Colonic mucosa (tissue), 4 donors: Measurements from ENCODE around the gene THBS4. TPM values are rescaled to one million over a fixed set of nuclear protein-coding genes. Genes with fewer than 3 reads are reported as not detected.
"Not testable (repeated sequence)": the region's sequence is repeated elsewhere in the genome, so short reads cannot be mapped to it uniquely, and the experiment has no call there.

Experiments
- DNase-seq: peaks from one replicate; pipeline ENCODE4 v3.0.0-alpha.2; 2020
- H3K27ac ChIP-seq: fragments of 200-600 bp; one replicate; pipeline ENCODE4 v1.8.0; 2021
- H3K27me3 ChIP-seq: fragments of 200-600 bp; one replicate; pipeline ENCODE4 v1.8.0; 2021
- H3K36me3 ChIP-seq: fragments of 200-600 bp; one replicate; pipeline ENCODE4 v1.8.0; 2021
- H3K4me1 ChIP-seq: fragments of 200-600 bp; one replicate; pipeline ENCODE4 v1.8.0; 2021; ENCODE audit warnings: mild to moderate bottlenecking
- H3K4me3 ChIP-seq: fragments of 200-600 bp; one replicate; pipeline ENCODE4 v1.8.0; 2021
- H3K9ac ChIP-seq, 2 donors: one replicate each; pipeline ENCODE4 v1.7.0; 2013; ENCODE audit warnings: control low read depth in 2 of 2, low read depth in 2 of 2, low read length in 2 of 2
- H3K9me3 ChIP-seq: fragments of 200-600 bp; one replicate; pipeline ENCODE4 v1.8.0; 2021
- intact Hi-C: fragments of 100-400 bp; cut with DNase I; formaldehyde crosslinking; loops from one replicate; pipeline ENCODE4 v1.14.1; 2022
- total RNA-seq, 2 donors: library from RNA; stranded (reverse); fragmentation: NEBNext Ultra II Directional in 1 of 2; extraction: Animal tissue kit (Norgen Biotek cat#: 25700) in 1 of 2; gene quantifications; one replicate each; pipeline ENCODE4 v1.2.1, GENCODE V29; 2021
- TF ChIP-seq, protein P1 (sequence below): fragments of 200-600 bp; IDR thresholded peaks from one replicate; pipeline ENCODE4 v1.8.0; 2022; ENCODE audit warnings: antibody characterized with exemption, mild to moderate bottlenecking
- donor health status: healthy.
- donor health status: DM: no; HTN: no; CAD: no.
- donor health status: DM: no; HTN: no; CAD: no.

Gene THBS4
- total RNA-seq, 2 donors from 2014 or later, result 0.27 to 9.1 TPM

DNA sequence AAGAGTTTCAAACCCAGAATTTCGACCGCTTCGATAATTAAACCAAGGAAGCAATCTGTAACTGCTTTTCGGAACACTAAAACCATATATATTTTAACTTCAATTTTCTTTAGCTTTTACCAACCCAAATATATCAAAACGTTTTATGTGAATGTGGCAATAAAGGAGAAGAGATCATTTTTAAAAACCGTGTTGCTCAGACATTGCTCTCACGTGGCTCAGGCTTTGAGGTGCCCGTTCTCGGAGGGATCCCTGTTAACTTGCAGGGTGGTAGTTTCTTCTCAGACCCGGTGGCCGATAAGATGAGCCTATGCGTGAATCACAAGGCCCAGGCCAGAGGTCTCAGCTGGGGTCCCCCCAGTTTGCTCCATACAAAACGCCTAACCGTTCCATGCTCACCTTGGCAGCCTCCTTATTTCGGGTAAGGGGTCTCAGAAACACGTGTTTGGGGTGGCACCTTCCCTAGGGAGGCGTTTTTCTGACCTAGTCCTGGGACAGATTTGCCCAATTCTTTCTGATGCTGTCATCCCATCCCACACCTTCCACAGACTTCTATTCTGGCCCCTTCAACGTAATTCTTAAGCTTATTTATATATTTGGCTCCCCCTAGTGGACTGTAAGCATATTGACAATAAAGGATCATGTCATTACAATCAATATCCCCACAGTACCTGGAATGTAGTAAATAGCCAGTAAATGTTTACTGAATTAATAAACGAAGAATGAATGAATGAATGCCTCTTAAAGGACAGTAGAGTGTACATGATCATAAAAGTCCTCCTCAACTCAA is 48.1 kb downstream of the THBS4 start:
- H3K4me1 ChIP-seq, result no peaks in the 10 kb centered on the region
- H3K27me3 ChIP-seq, result no peaks in the 10 kb centered on the region
- peak overlapping the region in 1 of 2 donors; percentile 15 for H3K9ac ChIP-seq
- H3K36me3 ChIP-seq, result no peaks in the 10 kb centered on the region
- intact Hi-C loops, result no loop called here
- TF ChIP-seq, protein P1, sequence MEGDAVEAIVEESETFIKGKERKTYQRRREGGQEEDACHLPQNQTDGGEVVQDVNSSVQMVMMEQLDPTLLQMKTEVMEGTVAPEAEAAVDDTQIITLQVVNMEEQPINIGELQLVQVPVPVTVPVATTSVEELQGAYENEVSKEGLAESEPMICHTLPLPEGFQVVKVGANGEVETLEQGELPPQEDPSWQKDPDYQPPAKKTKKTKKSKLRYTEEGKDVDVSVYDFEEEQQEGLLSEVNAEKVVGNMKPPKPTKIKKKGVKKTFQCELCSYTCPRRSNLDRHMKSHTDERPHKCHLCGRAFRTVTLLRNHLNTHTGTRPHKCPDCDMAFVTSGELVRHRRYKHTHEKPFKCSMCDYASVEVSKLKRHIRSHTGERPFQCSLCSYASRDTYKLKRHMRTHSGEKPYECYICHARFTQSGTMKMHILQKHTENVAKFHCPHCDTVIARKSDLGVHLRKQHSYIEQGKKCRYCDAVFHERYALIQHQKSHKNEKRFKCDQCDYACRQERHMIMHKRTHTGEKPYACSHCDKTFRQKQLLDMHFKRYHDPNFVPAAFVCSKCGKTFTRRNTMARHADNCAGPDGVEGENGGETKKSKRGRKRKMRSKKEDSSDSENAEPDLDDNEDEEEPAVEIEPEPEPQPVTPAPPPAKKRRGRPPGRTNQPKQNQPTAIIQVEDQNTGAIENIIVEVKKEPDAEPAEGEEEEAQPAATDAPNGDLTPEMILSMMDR, result peak; percentile 58
- no peaks in the 10 kb centered on the region for H3K9me3 ChIP-seq
- peak; percentile 22 for DNase-seq
- no peak overlapping the region for H3K27ac ChIP-seq
- H3K4me3 ChIP-seq, result no peak overlapping the region

DNA sequence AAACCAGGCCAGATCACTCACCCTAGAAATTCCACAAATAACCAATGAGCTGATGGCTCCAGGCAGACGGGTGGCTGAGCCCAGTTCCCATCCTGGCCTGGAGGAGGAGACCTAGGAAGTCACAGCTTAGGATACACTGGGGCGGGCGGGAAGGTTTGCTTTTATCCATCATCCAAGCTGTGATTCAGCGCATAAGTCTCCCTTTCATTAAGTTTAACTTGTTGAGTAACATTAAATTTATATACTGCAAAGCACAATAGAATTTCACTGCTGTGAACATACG is 55.7 kb downstream of the THBS4 start:
- no peaks in the 10 kb centered on the region for H3K36me3 ChIP-seq
- TF ChIP-seq, protein P1, result no peak
- H3K27ac ChIP-seq, result no peak overlapping the region
- no peaks in the 10 kb centered on the region for H3K4me1 ChIP-seq
- DNase-seq, result no peak
- no peaks in the 10 kb centered on the region for H3K27me3 ChIP-seq
- intact Hi-C loops, result loop anchor here (2.0 kb wide), 1 partner anchor 220 kb away; no protein-coding TSS in a partner anchor
- H3K9me3 ChIP-seq, result no peaks in the 10 kb centered on the region
- no peak overlapping the region for H3K4me3 ChIP-seq
- no peak overlapping the region for H3K9ac ChIP-seq

DNA sequence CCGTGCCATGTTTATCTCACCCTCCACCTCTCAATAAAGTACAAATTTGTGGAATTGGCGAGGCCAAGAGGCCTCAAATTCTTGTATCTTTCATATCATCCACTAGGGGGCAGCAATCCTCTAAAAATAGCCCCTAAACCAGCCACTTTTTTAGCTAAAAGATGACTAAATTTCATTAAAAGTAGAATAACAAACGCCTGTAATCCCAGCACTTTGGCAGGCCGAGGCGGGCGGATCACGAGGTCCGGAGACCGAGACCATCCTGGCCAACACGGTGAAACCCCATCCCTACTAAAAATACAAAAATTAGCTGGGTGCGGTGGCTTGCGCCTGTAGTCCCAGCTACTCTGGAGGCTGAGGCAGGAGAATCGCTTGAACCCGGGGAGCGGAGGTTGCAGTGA is 56.6 kb downstream of the THBS4 start:
- H3K9me3 ChIP-seq, H3K36me3 ChIP-seq, H3K9ac ChIP-seq, DNase-seq, H3K4me1 ChIP-seq, H3K27me3 ChIP-seq, H3K27ac ChIP-seq, H3K4me3 ChIP-seq: not testable (repeated sequence)
- intact Hi-C loops, result loop anchor here (2.0 kb wide), 1 partner anchor 219 kb away; no protein-coding TSS in a partner anchor
- TF ChIP-seq, protein P1, result peak; percentile 57

DNA sequence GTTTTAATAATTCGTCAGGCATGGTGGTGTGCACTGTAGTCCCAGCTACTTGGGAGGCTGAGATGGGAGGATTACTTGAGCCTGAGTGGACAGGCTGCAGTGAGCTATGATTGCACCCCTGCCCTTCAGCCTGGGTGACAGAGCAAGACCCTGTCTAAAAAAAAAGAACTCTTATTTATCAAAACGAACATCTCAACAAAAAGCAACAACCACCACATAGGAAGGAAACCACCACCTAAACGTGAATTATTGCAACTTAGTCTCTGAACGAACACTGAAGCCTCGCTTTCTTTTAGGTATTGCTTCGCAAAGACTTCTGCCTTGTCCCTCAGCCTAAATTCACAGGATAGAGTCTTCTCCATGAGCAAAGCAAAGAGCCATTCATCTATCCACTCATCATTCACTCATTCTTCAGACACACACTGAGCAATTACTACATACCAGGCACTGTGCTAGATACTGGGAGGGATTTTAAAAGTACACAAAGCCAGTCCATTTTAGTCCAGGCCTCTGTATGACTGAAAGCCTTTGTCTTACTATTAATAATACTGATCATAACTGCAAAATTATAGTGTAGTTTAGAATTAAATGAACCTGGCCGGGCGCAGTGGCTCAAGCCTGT is 57.4 kb downstream of the THBS4 start:
- no peak for DNase-seq
- no peak overlapping the region for H3K27ac ChIP-seq

DNA sequence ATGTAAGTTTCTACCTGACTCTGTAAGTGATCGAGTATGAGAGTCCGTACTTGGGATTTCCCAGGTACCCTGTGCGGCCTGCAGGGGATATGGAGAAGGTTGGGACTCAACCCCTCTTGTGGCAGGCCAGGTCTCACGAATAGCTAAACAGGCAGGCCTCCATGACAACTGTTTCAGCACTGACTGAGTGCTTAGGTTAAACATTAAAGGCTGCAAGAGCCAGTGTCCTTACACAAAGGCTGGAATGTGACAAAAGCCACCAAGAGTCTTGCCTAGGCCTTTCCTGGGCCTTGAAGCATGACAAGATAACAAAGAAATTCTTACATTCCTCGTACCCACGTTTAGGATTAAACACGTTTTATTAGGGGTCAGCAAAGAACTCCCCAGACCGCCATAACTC is 58.6 kb downstream of the THBS4 start:
- no peak overlapping the region for H3K9ac ChIP-seq
- intact Hi-C loops, result no loop called here
- H3K9me3 ChIP-seq, result no peaks in the 10 kb centered on the region
- H3K4me1 ChIP-seq, result no peaks in the 10 kb centered on the region
- no peaks in the 10 kb centered on the region for H3K27me3 ChIP-seq
- DNase-seq, result no peak
- TF ChIP-seq, protein P1, result no peak
- no peak overlapping the region for H3K4me3 ChIP-seq
- no peak overlapping the region for H3K27ac ChIP-seq
- H3K36me3 ChIP-seq, result no peaks in the 10 kb centered on the region

More for the DNA sequence above, 57.4 kb downstream of the THBS4 start:
- Histone ChIP-seq H3K27me3 (no peaks in the 10 kb centered on the region), H3K36me3 (no peaks in the 10 kb centered on the region), H3K4me3 (no peak overlapping the region), H3K4me1 (no peaks in the 10 kb centered on the region), H3K9me3 (no peaks in the 10 kb centered on the region), H3K9ac (no peak overlapping the region)
- TF ChIP-seq, protein P1, result no peak
- intact Hi-C loops, result no loop called here
